K562 (cell line): Measurements from ENCODE around the gene CHD2. TPM values are rescaled to one million over a fixed set of nuclear protein-coding genes. Genes with fewer than 3 reads are reported as not detected.
A peak's percentile ranks its signal among the peaks of the same experiment; 100 is the strongest.

ENCODE experiments used
- BCOR ChIP-seq: fragments of 450-650 bp; IDR thresholded peaks from 2 replicates; pipeline ENCODE4 v1.6.1; 2016
- BHLHE40 ChIP-seq: IDR thresholded peaks from 2 replicates; pipeline ENCODE4 v1.6.1; 2011; ENCODE audit warnings: low read length, improper control_type of control experiment
- CTBP1 ChIP-seq: fragments of 450-650 bp; IDR thresholded peaks from 2 replicates; pipeline ENCODE4 v1.6.1; 2016; ENCODE audit warnings: borderline replicate concordance
- ELF1 ChIP-seq: fragments of 200-800 bp; sonication (Bioruptor generic); IDR thresholded peaks from 2 replicates; pipeline ENCODE4 v1.6.1; 2016; ENCODE audit warnings: missing genetic modification characterization, missing compliant biosample characterization
- FOXK1 ChIP-seq: sonication (generic); formaldehyde crosslinking; IDR thresholded peaks from 2 replicates; pipeline ENCODE4 v1.8.0; 2022; ENCODE audit warnings: missing genetic modification reagents, mild to moderate bottlenecking, borderline replicate concordance
- MYNN ChIP-seq, 2 experiments: sonication (generic); formaldehyde crosslinking in 1 of 2; IDR thresholded peaks; 2 replicates each; pipeline versions ENCODE4 v1.5.0 to v1.6.1; 2016 to 2020; ENCODE audit warnings: antibody characterized with exemption in 1 of 2, missing genetic modification reagents in 1 of 2
- SETDB1 ChIP-seq: IDR thresholded peaks from one replicate; pipeline ENCODE4 v1.6.1; 2012; ENCODE audit warnings: low read length, control low read depth, inconsistent platforms
- XRCC5 ChIP-seq: fragments of 200-400 bp; formaldehyde crosslinking; IDR thresholded peaks from 2 replicates; pipeline ENCODE4 v1.6.1; 2017; ENCODE audit warnings: low read depth, mild to moderate bottlenecking, low read length
- ZNF23 ChIP-seq: fragments of 250-450 bp; sonication (Bioruptor Pico); IDR thresholded peaks from 2 replicates; pipeline ENCODE4 v1.4.0; 2020; ENCODE audit warnings: mild to moderate bottlenecking
- polyA plus RNA-seq, 8 experiments: library from polyadenylated mRNA; depleted of rRNA in 4 of 8; stranded (reverse) in 5 of 8; unstranded in 3 of 8; fragments of >200 nt; fragmentation: Nextera tagmentation in 2 of 8; fragmentation: Illumina TruSeq in 1 of 8; extraction: Ambion mirVana in 2 of 8; extraction: Trizol in 1 of 8; gene quantifications; 2 replicates each; pipeline versions ENCODE4 v1.2.1 to v1.2.3, GENCODE V29; 2011 to 2014; ENCODE audit warnings: inconsistent platforms in 1 of 8, missing spikeins in 1 of 8
- total RNA-seq, 7 experiments: library from RNA; depleted of rRNA in 6 of 7; stranded (reverse); fragments of >200 nt in 6 of 7; fragmentation: Illumina TruSeq in 2 of 7; extraction: Trizol in 2 of 7; gene quantifications; 2 replicates each; pipeline versions ENCODE4 v1.2.1 to v1.2.3, GENCODE V29; 2011 to 2021; ENCODE audit warnings: low replicate concordance in 1 of 7
- TF ChIP-seq, protein P1 (sequence below): fragments of 450-650 bp; IDR thresholded peaks from 2 replicates; pipeline ENCODE4 v1.6.1; 2017; ENCODE audit warnings: antibody characterized with exemption, mild to moderate bottlenecking
- TF ChIP-seq, protein P2 (sequence below): sonication (generic); formaldehyde crosslinking; IDR thresholded peaks from 2 replicates; pipeline ENCODE4 v1.8.0; 2022; ENCODE audit warnings: mild to moderate bottlenecking, missing genetic modification reagents
- TF ChIP-seq, protein P3 (sequence below): fragments of 450-650 bp; IDR thresholded peaks from one replicate; pipeline ENCODE4 v1.6.1; 2018; ENCODE audit warnings: mild to moderate bottlenecking, moderate library complexity; ENCODE audit not compliant: partially characterized antibody

CHD2 gene
- total and polyA plus RNA-seq, 9 of the 15 experiments (the other 6 are each of a cell fraction or from before 2014, with no cell fraction given) = 38.9 to 70.8 (median 56.2) TPM

DNA sequence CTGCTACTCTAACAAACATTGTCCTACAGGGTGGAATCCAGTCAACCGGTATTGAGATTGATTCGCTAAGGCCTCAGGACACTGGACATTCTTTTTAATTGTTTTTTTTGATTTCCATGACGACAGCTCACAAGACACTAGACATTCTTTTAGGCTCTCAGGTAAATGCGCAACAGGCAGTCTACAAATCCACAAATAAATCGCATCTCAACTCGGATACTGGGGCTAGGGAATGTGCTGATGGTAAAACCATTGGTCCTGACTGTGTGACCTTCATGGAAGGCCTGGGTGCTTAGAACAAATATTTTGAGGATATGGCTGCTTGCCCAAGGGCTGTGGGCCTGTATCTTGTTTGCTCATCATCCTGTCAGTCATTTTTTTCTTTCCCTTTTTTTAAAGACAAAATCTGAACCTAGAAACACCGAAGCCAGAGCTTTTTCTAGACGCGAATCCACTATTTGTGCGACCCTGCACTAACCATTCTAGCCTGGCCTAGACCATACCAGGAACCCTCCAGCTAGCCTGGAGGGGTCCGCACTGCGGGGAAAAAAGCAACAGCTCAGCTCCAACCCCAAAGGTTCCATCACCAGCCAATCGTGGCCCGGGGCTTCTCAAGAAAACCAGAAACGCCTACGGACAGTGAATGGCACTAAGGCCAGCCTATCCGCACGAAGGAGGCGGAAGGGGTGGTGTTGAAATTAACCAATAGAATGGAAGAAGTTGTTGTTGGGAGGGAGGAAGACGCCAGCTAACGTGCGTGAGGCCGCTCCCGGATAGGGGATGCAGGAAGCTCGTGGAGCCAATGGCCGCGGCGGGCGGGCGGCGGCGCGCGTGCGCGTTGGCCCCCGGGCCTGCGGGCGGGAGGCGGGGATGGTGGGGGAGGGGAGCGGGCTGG, 18.1 kb upstream of the CHD2 start (continued):
- no peak for TF ChIP-seq XRCC5
- TF ChIP-seq SETDB1 = no peak
- TF ChIP-seq, protein P1, sequence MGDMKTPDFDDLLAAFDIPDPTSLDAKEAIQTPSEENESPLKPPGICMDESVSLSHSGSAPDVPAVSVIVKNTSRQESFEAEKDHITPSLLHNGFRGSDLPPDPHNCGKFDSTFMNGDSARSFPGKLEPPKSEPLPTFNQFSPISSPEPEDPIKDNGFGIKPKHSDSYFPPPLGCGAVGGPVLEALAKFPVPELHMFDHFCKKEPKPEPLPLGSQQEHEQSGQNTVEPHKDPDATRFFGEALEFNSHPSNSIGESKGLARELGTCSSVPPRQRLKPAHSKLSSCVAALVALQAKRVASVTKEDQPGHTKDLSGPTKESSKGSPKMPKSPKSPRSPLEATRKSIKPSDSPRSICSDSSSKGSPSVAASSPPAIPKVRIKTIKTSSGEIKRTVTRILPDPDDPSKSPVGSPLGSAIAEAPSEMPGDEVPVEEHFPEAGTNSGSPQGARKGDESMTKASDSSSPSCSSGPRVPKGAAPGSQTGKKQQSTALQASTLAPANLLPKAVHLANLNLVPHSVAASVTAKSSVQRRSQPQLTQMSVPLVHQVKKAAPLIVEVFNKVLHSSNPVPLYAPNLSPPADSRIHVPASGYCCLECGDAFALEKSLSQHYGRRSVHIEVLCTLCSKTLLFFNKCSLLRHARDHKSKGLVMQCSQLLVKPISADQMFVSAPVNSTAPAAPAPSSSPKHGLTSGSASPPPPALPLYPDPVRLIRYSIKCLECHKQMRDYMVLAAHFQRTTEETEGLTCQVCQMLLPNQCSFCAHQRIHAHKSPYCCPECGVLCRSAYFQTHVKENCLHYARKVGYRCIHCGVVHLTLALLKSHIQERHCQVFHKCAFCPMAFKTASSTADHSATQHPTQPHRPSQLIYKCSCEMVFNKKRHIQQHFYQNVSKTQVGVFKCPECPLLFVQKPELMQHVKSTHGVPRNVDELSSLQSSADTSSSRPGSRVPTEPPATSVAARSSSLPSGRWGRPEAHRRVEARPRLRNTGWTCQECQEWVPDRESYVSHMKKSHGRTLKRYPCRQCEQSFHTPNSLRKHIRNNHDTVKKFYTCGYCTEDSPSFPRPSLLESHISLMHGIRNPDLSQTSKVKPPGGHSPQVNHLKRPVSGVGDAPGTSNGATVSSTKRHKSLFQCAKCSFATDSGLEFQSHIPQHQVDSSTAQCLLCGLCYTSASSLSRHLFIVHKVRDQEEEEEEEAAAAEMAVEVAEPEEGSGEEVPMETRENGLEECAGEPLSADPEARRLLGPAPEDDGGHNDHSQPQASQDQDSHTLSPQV = peak; percentile 81
- peak; percentile 85 for TF ChIP-seq ELF1 (tag)
- TF ChIP-seq, protein P2, sequence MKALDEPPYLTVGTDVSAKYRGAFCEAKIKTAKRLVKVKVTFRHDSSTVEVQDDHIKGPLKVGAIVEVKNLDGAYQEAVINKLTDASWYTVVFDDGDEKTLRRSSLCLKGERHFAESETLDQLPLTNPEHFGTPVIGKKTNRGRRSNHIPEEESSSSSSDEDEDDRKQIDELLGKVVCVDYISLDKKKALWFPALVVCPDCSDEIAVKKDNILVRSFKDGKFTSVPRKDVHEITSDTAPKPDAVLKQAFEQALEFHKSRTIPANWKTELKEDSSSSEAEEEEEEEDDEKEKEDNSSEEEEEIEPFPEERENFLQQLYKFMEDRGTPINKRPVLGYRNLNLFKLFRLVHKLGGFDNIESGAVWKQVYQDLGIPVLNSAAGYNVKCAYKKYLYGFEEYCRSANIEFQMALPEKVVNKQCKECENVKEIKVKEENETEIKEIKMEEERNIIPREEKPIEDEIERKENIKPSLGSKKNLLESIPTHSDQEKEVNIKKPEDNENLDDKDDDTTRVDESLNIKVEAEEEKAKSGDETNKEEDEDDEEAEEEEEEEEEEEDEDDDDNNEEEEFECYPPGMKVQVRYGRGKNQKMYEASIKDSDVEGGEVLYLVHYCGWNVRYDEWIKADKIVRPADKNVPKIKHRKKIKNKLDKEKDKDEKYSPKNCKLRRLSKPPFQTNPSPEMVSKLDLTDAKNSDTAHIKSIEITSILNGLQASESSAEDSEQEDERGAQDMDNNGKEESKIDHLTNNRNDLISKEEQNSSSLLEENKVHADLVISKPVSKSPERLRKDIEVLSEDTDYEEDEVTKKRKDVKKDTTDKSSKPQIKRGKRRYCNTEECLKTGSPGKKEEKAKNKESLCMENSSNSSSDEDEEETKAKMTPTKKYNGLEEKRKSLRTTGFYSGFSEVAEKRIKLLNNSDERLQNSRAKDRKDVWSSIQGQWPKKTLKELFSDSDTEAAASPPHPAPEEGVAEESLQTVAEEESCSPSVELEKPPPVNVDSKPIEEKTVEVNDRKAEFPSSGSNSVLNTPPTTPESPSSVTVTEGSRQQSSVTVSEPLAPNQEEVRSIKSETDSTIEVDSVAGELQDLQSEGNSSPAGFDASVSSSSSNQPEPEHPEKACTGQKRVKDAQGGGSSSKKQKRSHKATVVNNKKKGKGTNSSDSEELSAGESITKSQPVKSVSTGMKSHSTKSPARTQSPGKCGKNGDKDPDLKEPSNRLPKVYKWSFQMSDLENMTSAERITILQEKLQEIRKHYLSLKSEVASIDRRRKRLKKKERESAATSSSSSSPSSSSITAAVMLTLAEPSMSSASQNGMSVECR = no peak
- TF ChIP-seq MYNN (IDR thresholded peaks at IDR 0.05) = no peak
- TF ChIP-seq MYNN (CRISPR knock-in tag; IDR thresholded peaks at IDR 0.05) = no peak
- TF ChIP-seq, protein P3, sequence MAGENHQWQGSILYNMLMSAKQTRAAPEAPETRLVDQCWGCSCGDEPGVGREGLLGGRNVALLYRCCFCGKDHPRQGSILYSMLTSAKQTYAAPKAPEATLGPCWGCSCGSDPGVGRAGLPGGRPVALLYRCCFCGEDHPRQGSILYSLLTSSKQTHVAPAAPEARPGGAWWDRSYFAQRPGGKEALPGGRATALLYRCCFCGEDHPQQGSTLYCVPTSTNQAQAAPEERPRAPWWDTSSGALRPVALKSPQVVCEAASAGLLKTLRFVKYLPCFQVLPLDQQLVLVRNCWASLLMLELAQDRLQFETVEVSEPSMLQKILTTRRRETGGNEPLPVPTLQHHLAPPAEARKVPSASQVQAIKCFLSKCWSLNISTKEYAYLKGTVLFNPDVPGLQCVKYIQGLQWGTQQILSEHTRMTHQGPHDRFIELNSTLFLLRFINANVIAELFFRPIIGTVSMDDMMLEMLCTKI = no peak
- TF ChIP-seq BCOR = no peak
- no peak for TF ChIP-seq FOXK1 (CRISPR knock-in tag)
- TF ChIP-seq CTBP1 = no peak; the same call in none of the 2 replicates
- TF ChIP-seq BHLHE40 = peak; percentile 68; the same call in 1 of the 2 replicates
- peak; percentile 61; the same call in 1 of the 2 replicates for TF ChIP-seq ZNF23 (CRISPR knock-in tag)
